Right ventricle myocardium inferior (tissue), 1 donor: ENCODE measurements around the gene SEPTIN1. TPM values are rescaled to one million over a fixed set of nuclear protein-coding genes. Genes with fewer than 3 reads are reported as not detected.

Experiments
- ATAC-seq: fragments of 200-7000 bp; cut with Tn5 transposase; one replicate; pipeline ENCODE4 v1.9.1; 2020; ENCODE audit warnings: mild to moderate bottlenecking, moderate library complexity
- DNase-seq: peaks from one replicate; pipeline ENCODE4 v3.0.0; 2021; ENCODE audit errors: missing footprints
- intact Hi-C: fragments of 100-400 bp; cut with DNase I; formaldehyde crosslinking; loops from one replicate; pipeline ENCODE4 v1.11.0; 2022
- long read RNA-seq: library from polyadenylated mRNA; unstranded; transcript quantifications from one replicate; pipeline ENCODE4 v2.0.0, GENCODE V29; 2021
- total RNA-seq: library from RNA; stranded (reverse); fragmentation: NEBNext Ultra II Directional; extraction: Animal tissue kit (Norgen Biotek cat#: 25700); gene quantifications from one replicate; pipeline ENCODE4 v1.2.1, GENCODE V29; 2021
- donor health status: DM: no; HTN: yes; CAD: no; lungs with severe emphysema.

SEPTIN1 gene, protein sequence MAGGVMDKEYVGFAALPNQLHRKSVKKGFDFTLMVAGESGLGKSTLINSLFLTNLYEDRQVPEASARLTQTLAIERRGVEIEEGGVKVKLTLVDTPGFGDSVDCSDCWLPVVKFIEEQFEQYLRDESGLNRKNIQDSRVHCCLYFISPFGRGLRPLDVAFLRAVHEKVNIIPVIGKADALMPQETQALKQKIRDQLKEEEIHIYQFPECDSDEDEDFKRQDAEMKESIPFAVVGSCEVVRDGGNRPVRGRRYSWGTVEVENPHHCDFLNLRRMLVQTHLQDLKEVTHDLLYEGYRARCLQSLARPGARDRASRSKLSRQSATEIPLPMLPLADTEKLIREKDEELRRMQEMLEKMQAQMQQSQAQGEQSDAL
- total RNA-seq = 1.4 TPM
- long read RNA-seq, partial matches to known transcripts = 2 of 2 reads
- long read RNA-seq, other reads (novel, unspliced or antisense) = 0 of 2 reads

DNA sequence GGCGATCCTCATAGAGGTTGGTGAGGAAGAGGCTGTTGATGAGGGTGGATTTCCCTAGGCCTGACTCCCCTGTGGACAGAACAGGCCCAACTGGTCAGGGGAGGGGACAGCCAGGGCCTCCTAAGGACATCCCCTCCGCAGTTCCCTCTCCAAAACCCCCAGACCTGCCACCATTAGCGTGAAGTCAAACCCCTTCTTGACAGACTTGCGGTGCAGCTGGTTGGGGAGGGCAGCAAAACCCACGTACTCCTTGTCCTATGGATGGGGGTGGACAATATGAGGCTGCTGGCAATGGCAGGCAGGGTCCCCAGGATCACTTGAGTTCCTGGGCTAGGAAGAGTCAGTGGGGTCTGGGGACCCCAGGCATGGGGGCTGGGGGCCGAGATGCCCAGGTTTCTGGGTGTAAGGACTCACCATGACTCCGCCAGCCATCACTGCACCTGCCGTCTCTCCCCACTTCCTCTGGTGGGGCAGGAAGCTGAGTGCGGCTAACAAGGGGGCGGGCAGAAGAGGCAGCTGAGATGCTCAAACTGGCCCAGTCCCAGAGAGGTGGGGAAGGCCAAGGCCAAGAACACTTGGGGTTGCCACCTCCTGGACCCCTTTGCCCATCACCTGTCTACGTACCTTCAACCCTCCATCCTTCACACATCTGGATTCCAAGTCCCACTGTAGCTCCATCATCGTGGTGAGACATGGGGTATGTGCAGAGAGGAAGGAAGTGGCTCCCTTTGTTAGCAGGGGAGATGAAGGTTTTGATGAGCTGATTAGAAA, at the start of gene SEPTIN1:
Gene SEPTIN1 (minus strand): TSS at position 451 of the 771 bp plus-strand sequence. CDS start 19 bp downstream, at position 432.
- intact Hi-C loops = no loop called here
- DNase-seq (peak; percentile 59), ATAC-seq (no peak)

DNA sequence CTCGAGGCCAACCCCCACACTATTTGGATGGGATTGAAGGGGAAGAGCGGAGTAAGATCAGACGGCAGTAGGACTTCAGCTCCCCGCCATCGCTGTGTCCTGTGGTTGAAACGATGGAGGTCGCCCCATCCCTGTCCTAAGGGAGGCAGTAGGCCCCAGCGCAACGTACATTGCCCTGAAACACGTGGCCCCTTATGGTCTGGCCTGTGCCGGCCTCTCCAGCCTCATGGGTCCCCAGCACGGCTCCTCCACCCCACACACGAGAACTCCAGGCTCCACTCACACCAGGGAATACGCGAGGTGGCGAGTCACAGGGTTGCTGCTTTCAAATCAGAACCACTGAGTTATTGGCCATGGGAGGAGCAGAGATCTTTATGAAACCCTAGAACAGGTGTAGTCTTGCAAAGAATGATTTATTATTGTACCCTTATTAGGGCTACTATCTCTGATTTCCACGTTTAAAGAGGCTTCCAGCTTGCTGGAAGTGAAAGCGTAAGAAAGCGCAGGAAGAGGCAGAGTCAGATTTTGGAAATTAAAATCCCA, 48.1 kb upstream of the SEPTIN1 start:
- DNase-seq = peak; percentile 64
- intact Hi-C loops = loop anchor here (2.0 to 5.0 kb wide), 2 partner anchors 157 to 198 kb away; partner anchors contain the start of gene ZNF785
- peak; percentile 10 for ATAC-seq

DNA sequence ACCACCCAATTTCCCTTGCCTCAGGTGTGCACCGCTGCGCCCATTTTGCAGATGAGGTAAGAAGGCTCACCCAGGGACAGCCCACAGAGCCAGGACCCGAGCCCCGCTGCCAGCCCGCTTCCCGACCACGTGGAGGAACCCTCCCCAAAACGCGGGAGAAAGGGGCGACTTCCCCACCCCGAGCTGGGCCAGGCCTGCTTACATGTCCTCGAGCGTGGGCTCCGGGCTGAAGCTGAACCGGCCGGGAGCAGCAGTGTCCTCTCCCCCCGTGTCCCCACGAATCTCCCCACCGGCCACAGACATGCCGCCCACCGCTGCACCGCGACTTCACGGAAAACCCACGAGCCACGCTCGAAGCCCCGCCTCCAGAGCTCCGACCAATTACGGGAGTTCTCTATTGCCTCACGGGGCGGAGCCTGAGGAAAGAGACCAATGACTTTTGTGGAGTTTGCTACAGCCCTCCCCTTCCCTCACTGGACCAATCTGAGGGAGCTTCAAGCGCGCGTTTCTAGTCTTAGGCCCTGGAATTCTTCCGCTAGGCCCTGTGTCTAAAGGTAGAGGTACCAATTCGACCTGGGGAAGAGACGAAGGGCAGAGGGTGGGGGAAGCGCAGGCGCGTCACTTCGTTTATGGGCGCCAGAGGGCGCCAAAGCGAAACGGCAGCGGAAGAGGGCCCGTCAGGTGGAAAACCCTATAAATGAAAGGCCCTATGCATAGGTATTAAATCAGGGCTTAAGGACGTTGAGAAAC, 47.5 kb upstream of the SEPTIN1 start, which contains the start of gene DCTPP1:
Gene DCTPP1 (minus strand): TSS at position 353 of the 750 bp plus-strand sequence. CDS start 50 bp downstream, at position 303.
- intact Hi-C loops = loop anchor here (2.0 to 5.0 kb wide), 2 partner anchors 157 to 199 kb away; partner anchors contain the start of gene ZNF785
- DNase-seq = peak; percentile 96
- ATAC-seq = peak; percentile 99

DNA sequence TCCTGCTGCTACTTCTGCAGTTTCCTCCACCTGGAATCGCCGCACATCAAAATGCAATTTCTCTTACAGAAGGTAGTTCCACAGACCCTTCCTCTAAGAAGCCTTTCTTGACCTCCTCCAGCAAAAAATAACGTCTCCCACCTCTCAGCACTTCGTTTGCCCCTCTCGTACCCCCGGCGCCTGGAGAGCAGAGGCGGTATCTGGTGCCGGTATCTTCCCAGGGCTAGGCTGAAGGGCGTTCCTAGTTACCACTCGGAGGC, 47.0 kb upstream of the SEPTIN1 start:
- intact Hi-C loops = no loop called here
- ATAC-seq = no peak

DNA sequence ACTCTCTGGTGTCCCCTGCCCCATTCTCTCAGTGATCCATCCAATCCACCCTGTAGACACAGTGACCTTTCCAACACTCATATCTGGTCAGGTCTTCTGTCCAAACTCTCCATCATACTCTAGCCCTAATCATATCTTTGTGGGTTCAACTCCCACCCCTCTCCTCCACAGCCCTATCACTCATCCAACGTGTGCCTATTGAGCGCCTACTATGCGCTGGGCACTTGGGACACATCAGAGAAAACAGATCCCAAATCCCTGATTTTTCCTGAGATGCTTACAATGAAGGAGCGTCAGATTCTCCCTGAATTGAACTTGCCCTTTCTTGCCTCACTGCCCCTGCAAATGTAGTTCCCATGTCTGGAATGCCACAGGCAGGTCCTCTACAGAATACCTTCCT, 45.7 kb upstream of the SEPTIN1 start:
- DNase-seq (no peak), ATAC-seq (no peak)
- intact Hi-C loops = no loop called here

More for the DNA sequence above, 47.0 kb upstream of the SEPTIN1 start:
- no peak for DNase-seq

DNA sequence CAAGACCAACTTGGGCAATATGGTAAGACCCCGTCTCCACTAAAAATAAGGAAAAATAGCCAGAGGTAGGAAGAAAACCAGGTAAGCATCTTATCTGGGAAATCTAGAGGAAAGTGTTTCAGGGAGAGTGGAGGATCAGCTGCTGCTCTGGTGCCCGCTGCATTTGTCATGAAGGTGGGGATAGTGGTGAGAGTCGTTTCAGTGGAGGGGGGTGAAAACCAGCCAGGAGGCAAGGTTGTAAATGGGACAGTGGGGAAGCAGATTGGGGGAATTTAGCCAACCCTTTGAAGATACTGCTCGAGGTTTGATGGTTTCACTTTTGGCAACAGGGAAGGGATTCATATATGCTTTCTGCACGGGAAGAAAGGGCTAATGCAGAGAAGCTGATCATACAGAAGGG, 38.6 kb upstream of the SEPTIN1 start:
- intact Hi-C loops = no loop called here
- DNase-seq (no peak), ATAC-seq (no peak)

DNA sequence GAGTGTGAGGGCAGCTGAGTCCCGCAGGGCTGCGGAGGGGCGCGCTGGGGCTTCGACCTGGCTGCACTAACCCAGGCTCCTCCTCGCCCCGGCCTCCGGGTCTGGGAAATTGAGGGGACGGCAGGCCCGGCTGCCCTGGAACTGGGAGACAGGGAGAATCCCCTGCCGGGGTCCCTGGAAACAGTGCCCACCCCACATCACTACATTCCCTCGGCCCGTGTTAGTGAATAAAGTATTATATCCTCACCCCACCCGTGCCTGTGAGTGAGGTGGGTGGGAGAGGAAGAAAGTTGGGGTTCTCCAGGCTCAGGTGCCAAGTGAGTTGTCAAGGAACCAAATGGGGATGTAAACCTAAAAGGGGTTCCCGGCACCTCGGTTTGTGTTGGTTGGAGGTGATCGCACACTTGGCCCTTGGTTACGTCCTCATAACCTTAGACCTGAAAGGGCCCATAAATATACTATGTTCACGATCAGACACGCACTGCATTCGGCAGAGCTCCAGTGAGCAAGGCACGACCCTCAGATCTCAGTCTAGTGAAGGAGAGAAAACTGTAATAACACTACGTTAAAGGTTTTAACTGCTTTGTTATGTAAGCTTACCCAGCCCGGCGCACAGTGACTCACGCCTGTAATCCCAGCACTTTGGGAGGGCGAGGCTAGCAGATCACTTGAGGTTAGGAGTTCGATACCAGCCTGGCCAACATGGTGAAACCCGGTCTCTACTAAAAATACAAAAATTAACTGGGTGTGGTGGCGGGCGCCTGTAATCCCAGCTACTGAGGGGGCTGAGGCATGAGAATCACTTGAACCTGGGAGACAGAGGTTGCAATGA, 36.2 kb upstream of the SEPTIN1 start:
- intact Hi-C loops = no loop called here
- DNase-seq (no peak), ATAC-seq (no peak)

DNA sequence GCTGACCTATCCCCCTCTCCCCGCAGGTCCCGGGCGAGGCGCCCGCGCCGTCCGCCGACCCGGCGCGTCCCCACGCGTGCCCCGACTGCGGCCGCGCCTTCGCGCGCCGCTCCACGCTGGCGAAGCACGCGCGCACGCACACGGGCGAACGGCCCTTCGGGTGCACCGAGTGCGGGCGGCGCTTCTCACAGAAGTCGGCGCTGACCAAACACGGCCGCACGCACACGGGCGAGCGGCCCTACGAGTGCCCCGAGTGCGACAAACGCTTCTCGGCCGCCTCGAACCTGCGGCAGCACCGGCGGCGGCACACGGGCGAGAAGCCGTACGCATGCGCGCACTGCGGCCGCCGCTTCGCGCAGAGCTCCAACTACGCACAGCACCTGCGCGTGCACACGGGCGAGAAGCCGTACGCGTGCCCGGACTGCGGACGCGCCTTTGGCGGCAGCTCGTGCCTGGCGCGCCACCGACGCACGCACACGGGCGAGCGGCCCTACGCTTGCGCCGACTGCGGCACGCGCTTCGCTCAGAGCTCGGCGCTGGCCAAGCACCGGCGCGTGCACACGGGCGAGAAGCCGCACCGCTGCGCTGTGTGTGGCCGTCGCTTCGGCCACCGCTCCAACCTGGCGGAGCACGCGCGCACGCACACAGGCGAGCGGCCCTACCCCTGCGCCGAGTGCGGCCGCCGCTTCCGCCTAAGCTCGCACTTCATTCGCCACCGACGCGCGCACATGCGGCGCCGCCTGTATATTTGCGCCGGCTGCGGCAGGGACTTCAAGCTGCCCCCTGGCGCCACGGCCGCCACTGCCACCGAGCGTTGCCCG, 35.4 kb upstream of the SEPTIN1 start:
- DNase-seq (peak; percentile 92), ATAC-seq (peak; percentile 94)
- intact Hi-C loops = no loop called here

DNA sequence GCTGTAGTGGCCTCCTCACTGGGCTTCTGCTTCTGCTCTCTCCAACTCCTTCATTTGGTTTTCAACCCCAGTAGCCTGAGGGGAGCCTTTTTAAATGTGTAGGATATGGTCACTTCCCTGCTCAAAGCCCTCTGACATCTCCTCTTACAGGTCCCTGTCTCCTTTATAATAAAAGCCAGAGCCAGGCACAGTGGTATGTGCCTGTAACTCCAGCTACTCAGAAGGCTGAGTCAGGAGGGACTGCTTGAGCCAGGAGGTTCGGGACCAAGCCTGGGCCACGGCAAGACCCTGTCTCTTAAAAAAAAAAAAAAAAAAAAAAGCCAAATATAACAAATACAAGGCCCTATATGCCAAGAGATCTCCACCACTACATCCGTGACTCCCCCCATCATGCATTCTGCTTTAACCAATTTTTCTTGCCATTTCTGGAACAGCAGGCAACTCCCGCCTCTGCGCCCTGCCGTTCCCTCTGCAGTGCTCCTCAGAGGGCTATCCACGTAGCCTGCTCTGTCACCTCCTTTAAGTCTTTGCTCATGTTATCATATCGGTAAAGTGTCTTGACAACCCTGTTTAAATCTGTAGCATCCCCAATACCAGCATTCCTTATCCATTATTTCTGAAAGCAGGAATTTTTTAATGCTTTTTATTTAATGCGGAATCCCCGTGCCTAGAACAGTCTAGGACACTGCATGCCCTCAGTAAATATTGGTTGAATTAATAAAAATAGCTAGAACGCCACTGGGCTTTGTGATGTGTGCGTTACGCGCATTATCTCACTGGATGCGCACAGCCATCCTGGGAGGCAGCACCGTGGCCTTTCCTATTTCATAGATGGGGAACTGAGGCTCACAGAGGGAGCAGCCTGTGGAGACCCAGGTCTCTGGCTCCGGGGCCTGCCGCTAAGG, 34.5 kb upstream of the SEPTIN1 start:
- intact Hi-C loops = no loop called here
- no peak for DNase-seq
- no peak for ATAC-seq

DNA sequence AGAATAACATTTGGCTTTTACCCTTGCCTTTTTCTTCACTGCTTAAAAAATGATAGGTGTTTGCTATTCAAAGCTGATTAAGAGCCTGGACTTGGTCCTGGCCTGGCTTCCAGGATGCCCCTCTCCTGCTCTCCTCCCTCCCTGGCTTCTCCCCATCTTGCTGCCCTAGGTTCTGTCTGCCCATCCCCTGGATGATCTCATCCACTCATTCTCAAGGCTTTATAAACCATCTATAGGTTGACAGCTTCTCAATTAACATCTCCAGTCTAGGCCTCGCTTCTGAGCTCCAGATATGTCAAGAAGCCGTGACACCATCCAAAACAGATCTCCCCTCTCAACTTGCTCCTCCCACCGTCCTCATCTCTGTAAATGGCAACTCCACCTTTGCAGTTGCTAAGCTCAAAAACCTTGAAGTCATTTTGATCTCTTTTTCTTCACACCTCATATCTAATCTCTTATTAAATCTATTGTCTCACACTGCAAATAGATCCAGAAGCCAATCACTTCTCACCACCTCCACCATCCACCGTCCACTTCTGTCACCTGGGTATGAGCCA, 33.8 kb upstream of the SEPTIN1 start:
- ATAC-seq = no peak

DNA sequence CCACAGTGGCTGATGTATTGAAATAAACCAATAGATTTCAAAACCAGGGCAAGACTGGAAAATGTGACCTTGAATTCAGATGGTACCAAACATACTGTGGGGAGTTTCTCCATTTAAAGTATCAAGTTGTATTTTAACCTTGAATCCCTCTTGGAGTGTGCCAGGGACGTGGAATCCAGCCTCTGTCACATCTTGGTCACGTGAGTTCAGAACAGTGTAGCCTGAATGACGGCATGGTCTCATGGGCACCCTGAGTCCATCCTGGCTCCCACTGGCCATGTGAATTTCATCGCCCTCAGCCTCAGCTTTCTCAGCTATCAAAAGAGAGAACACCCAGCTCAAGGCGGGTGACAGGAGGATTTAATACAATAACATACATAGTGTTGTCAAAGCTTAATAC, 31.8 kb upstream of the SEPTIN1 start:
- ATAC-seq = no peak
- intact Hi-C loops = no loop called here
- no peak for DNase-seq

More for the DNA sequence above, 33.8 kb upstream of the SEPTIN1 start:
- DNase-seq = no peak
- intact Hi-C loops = no loop called here

DNA sequence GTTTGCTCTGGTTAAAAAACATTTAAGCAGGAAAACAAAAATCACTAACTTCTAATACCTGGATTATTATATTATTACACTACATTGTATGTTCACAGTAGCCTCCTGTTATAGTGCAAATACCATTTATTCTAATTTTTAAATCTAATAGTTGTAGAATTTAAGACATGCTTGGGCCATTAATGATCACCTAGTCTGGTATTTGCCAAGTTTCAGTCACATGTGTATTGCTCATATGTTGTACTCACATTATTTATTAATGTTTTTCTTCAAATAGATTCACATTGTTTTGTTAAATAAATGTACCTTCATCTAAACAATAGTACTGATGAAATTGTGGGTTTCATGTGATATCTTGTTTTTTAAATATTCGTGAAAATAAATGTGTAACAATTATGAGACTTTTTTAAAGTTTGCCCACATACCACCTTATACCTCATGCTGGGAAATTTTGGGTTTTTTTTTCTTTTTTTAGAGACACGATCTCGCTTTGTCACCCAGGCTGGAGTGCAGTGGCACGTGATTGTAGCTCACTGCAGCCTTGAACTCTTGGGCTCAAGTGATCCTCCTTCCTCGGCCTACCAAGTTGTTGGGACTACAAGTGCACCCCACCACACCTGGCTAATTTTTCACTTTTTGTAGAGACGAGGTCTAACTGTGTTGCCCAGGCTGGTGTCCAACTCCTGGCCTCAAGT, 30.9 kb upstream of the SEPTIN1 start:
- no peak for DNase-seq
- intact Hi-C loops = no loop called here
- no peak for ATAC-seq

DNA sequence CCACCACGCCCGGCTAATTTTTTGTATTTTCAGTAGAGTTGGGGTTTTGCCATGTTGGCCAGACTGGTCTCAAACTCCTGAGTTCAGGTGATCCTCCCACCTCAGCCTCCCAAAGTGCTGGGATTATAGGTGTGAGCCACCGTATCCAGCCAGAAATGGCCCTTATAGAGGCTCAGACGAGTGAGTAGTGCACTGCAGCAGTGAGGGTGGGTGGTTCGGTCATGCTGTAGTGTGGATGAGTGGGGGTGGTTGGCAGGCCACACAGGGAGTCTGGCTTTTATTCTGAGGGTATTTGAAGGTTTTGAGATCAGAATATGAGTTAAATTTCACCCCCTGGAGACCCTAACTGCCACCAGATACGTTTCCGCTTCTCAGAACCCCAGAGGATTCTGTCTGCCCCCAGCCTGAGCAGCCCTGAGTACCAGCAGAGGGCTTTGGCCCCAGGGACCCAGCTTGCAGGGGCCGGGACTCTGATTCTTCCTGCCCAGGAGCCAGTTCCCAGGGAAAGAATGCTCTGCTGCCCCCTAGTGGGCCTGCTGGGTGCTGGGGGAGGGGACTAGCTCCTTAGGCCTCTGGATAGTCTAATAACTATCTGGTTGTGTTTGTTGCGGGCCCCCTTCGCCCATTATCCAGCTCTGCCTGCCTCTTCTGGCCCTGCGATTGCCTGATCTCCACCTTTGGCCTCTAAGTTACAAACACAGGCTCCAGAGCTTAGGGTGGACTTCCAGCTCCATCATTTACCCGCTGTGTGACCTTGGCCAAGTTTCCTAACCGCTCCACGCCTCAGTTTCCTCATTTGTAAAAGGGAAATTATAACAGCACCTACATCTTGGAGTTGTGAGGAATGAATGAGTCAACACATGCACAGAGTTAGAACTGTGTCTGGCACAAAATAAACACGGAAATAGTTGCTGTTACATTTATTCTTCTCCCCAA, 27.0 kb upstream of the SEPTIN1 start:
- DNase-seq (peak; percentile 92), ATAC-seq (peak; percentile 79)
- intact Hi-C loops = loop anchor here (5.0 kb wide), 1 partner anchor 312 kb away; the partner anchor contains the start of gene YPEL3

DNA sequence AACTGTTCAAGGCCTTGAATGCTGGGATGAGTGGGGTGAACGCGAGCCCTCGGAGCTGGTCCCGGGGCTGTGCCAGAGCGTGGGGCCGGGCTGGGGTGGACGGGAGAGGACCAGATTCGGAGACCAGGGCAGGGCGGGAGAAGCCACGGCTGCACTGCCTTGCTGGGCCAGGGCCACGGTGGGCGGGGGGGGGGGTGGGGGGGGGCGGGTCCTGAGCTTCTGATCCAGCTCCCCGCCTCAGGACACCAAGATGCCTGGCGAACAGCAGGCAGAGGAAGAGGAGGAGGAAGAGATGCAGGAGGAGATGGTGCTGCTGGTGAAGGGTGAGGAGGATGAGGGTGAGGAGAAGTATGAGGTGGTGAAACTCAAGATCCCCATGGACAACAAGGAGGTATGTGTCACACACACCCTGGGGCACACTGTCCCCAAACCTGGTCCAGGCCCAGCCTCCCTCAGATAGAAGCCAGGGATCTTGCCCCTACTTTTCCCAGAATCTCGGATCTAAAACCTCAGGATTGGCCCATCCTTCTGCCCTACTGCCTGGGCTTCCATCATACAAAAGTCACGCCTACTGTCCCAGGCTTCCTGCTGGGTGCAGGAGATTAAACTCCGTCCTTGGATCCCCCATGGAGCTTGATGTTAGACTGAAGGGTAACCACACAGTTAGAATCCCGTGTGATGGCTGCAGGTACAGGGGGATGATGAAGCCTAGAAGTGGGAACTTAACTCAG, 25.6 kb upstream of the SEPTIN1 start:
- no peak for DNase-seq
- peak; percentile 24 for ATAC-seq
- intact Hi-C loops = loop anchor here (5.0 kb wide), 1 partner anchor 311 kb away; the partner anchor contains the start of gene YPEL3
